ENCODE measurements around the gene ZFP36L2. TPM values are rescaled to one million over a fixed set of nuclear protein-coding genes. Genes with fewer than 3 reads are reported as not detected.

Gene ZFP36L2
- total RNA-seq, 1 donor from 2014 or later: 62.1 TPM

DNA sequence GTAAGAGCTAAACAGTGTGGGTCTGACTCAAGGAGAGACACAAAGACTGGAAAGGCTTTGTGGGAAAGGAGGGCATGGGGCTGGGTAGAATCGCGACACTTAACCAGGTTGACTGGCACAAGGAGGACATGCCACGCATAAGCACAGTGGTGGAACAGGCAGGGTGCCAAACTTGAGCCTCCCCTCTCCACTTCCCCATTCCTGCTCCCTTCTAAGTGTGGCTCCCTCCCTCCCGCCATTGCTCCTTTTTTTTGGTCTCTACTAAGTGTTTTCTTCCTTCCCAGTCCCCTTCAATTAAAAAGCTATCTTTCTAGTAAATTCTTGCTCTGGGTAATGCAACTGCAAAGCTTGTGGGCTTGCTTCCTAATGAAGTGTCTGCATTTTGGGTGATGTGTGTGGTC lies 40.3 kb upstream of the ZFP36L2 start:
- intact Hi-C loops (cut with micrococcal nuclease): no loop called here

DNA sequence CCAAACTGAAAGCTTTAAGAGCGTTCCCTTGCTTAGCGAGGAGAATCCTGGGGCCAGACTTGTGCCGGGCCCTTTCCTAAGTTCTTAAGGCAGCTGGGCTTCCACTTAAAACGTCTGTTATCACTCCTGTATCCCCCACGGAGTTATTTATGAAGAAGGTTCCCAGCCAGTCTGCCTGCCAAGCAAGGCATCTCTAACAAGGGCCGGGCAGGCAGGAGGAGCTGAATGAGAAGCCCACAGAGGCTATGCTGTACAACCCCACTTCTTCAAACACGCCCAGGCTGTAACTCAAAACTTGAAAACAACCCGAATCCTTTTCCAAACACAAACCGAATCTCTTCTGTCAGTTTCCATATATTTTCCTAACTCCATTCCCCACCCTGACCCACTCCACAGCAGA lies 39.0 kb upstream of the ZFP36L2 start:
- Mint-ChIP-seq H3K36me3 (ENCODE audit: low read depth) (peaks cover 71% of the 10 kb centered on the region), H3K9me3 (no peaks in the 10 kb centered on the region), H3K27me3 (no peaks in the 10 kb centered on the region), H3K4me3 (no peak overlapping the region), H3K27ac (no peak overlapping the region), H3K4me1 (no peaks in the 10 kb centered on the region)
- intact Hi-C loops (cut with micrococcal nuclease): no loop called here
- CTCF ChIA-PET: interaction anchor here (1.1 kb wide), 1 partner anchor 37 kb away, joined by 4 read pairs; no protein-coding TSS in a partner anchor
- ATAC-seq (ENCODE audit: low read depth): no peak
- POLR2A ChIA-PET: no interaction called here
- TF ChIP-seq, protein P1, sequence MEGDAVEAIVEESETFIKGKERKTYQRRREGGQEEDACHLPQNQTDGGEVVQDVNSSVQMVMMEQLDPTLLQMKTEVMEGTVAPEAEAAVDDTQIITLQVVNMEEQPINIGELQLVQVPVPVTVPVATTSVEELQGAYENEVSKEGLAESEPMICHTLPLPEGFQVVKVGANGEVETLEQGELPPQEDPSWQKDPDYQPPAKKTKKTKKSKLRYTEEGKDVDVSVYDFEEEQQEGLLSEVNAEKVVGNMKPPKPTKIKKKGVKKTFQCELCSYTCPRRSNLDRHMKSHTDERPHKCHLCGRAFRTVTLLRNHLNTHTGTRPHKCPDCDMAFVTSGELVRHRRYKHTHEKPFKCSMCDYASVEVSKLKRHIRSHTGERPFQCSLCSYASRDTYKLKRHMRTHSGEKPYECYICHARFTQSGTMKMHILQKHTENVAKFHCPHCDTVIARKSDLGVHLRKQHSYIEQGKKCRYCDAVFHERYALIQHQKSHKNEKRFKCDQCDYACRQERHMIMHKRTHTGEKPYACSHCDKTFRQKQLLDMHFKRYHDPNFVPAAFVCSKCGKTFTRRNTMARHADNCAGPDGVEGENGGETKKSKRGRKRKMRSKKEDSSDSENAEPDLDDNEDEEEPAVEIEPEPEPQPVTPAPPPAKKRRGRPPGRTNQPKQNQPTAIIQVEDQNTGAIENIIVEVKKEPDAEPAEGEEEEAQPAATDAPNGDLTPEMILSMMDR (IDR thresholded peaks at IDR 0.05): no peak
- no peak for DNase-seq

More for the DNA sequence above, 40.3 kb upstream of the ZFP36L2 start:
- POLR2A ChIA-PET: no interaction called here
- TF ChIP-seq, protein P1 (IDR thresholded peaks at IDR 0.05): no peak
- Mint-ChIP-seq H3K4me3 (no peak overlapping the region), H3K27me3 (no peaks in the 10 kb centered on the region), H3K9me3 (no peaks in the 10 kb centered on the region), H3K27ac (no peak overlapping the region), H3K36me3 (ENCODE audit: low read depth) (peaks cover 79% of the 10 kb centered on the region), H3K4me1 (no peaks in the 10 kb centered on the region)
- CTCF ChIA-PET: no interaction called here
- no peak for DNase-seq
- ATAC-seq (ENCODE audit: low read depth): no peak

DNA sequence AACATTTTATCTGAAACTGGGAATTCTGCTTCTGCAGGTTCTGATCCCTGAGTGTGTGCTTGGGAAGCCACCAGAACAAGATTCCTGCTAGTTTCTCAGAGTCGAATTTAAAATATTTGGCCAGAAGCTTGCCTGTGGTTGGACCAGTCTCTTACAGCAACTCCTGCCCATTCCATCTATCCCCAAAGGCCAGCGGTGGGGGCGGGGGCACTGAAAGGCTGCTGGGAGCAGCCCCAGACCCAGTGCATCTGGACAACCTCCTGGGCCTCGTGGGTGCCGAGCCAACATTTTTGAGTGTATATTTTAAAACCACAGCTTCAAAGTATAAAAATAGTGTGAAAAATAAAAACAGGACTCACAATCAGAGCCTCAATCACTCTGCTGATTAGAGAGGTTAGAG lies 38.6 kb upstream of the ZFP36L2 start:
- no peaks in the 10 kb centered on the region for H3K9me3 Mint-ChIP-seq
- ChIA-PET CTCF (interaction anchor here (1.1 kb wide), 1 partner anchor 36 kb away, joined by 4 read pairs; no protein-coding TSS in a partner anchor), POLR2A (no interaction called here)
- H3K4me3 Mint-ChIP-seq: no peak overlapping the region
- H3K36me3 Mint-ChIP-seq (ENCODE audit: low read depth): peaks cover 67% of the 10 kb centered on the region
- TF ChIP-seq, protein P1 (IDR thresholded peaks at IDR 0.05): no peak
- ATAC-seq (ENCODE audit: low read depth): no peak
- no peaks in the 10 kb centered on the region for H3K27me3 Mint-ChIP-seq
- no peak overlapping the region for H3K27ac Mint-ChIP-seq
- no peaks in the 10 kb centered on the region for H3K4me1 Mint-ChIP-seq
- intact Hi-C loops (cut with micrococcal nuclease): no loop called here
- no peak for DNase-seq

- no peaks in the 10 kb centered on the region for H3K27me3 Mint-ChIP-seq
- peaks cover 51% of the 10 kb centered on the region for H3K36me3 Mint-ChIP-seq (ENCODE audit: low read depth)
- no peaks in the 10 kb centered on the region for H3K9me3 Mint-ChIP-seq
- no peak overlapping the region for H3K27ac Mint-ChIP-seq
- POLR2A ChIA-PET: no interaction called here
- ATAC-seq (ENCODE audit: low read depth) (no peak), DNase-seq (no peak)
- CTCF ChIA-PET: no interaction called here
- no peaks in the 10 kb centered on the region for H3K4me1 Mint-ChIP-seq
- intact Hi-C loops (cut with micrococcal nuclease): no loop called here
- TF ChIP-seq, protein P1 (IDR thresholded peaks at IDR 0.05): no peak
- no peak overlapping the region for H3K4me3 Mint-ChIP-seq
Observed at GRCh38 chr2:43262951-43263350, 36.5 kb upstream of the ZFP36L2 start.

- Mint-ChIP-seq H3K9me3 (no peaks in the 10 kb centered on the region), H3K27ac (no peak overlapping the region), H3K36me3 (ENCODE audit: low read depth) (peaks cover 49% of the 10 kb centered on the region), H3K4me3 (no peak overlapping the region), H3K27me3 (no peaks in the 10 kb centered on the region), H3K4me1 (no peaks in the 10 kb centered on the region)
- ChIA-PET CTCF (no interaction called here), POLR2A (no interaction called here)
- no peak for DNase-seq
- TF ChIP-seq, protein P1 (IDR thresholded peaks at IDR 0.05): no peak
- intact Hi-C loops (cut with micrococcal nuclease): no loop called here
- no peak for ATAC-seq (ENCODE audit: low read depth)
Observed at GRCh38 chr2:43262239-43262638, 35.8 kb upstream of the ZFP36L2 start.
